Activated CD8-positive, alpha-beta T cell treated with anti-CD3 and anti-CD28 coated beads, Interleukin-2, amount 10 ng/mL, durations not matched to agents 7 days and 5 days (primary cell): ENCODE results near the gene ASPHD1. TPM values are rescaled to one million over a fixed set of nuclear protein-coding genes. Genes with fewer than 3 reads are reported as not detected.

Experiments used
- ATAC-seq: fragments of 150-1000 bp; cut with Tn5 transposase; one replicate; pipeline ENCODE4 v1.10.0; 2021; ENCODE audit warnings: moderate library complexity
- CTCF ChIA-PET: fragments of 350-600 bp; sonication (Branson Sonifier 250); formaldehyde crosslinking; loops from one replicate; lab custom pipeline; 2021; ENCODE audit warnings: antibody characterized with exemption; lab: Charles Lee
- POLR2A ChIA-PET: fragments of 350-600 bp; sonication (Branson Sonifier 250); formaldehyde crosslinking; loops from one replicate; lab custom pipeline; 2021; ENCODE audit warnings: antibody characterized with exemption; lab: Charles Lee
- DNase-seq: peaks from one replicate; pipeline ENCODE4 v3.0.0-alpha.2; 2020
- H3K27ac Mint-ChIP-seq: one replicate; pipeline ENCODE4 v1.8.0; 2021; ENCODE audit warnings: mild to moderate bottlenecking, mixed read lengths
- H3K27me3 Mint-ChIP-seq: one replicate; pipeline ENCODE4 v1.8.0; 2021; ENCODE audit warnings: low read depth, mixed read lengths
- H3K36me3 Mint-ChIP-seq: one replicate; pipeline ENCODE4 v1.8.0; 2021; ENCODE audit warnings: low read depth, mixed read lengths
- H3K4me1 Mint-ChIP-seq: one replicate; pipeline ENCODE4 v1.8.0; 2021; ENCODE audit warnings: low read depth, mixed read lengths
- H3K4me3 Mint-ChIP-seq: one replicate; pipeline ENCODE4 v1.8.0; 2021; ENCODE audit warnings: mild to moderate bottlenecking, mixed read lengths
- H3K9me3 Mint-ChIP-seq: one replicate; pipeline ENCODE4 v1.8.0; 2022; ENCODE audit warnings: mixed read lengths; ENCODE audit not compliant: insufficient read depth
- total RNA-seq, 2 experiments: library from RNA; stranded (reverse); gene quantifications; one replicate each; pipeline ENCODE4 v1.2.3, GENCODE V29; 2021

ASPHD1 gene
- total RNA-seq, 2 experiments from 2014 or later = 0.24 TPM; not detected in 1

DNA sequence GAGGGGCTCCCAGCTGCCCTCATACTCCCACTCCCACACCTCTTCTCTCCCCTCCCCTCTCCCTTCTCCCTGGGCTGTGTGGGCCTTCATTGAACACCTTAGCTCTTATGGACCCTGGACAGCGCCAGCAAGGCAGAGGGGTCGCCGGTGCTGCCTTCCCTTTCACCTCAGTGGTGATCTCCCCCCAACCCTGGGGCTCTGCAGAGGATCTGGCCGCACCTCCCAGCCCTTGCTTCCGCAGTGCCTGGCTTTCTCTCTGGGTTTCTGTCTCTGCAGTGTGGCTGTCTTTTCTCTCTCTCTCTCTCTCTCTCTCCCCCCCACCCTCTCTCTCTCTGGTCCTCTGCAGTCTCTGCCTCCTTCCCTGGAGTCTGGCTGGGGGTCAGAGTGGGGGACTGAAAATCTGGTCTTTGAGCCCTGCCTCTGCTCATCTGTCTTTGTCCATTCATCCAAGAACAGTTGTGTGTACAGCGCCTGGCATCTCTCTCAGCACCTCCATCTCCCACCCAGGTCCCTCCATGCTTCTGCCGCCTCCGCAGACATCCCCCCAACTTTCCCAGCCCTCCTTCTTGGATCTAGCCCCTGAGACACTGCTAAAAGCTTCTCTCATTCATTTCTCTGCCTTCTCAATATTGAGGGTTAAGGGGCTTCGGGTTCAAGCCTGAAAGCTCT is 2.0 kb upstream of the ASPHD1 start:
- ATAC-seq = no peak
- H3K36me3 Mint-ChIP-seq = no peaks in the 10 kb centered on the region
- peaks cover 8% of the 10 kb centered on the region for H3K4me1 Mint-ChIP-seq
- DNase-seq = no peak
- H3K9me3 Mint-ChIP-seq = no peaks in the 10 kb centered on the region
- ChIA-PET CTCF (no interaction called here), POLR2A (interaction anchor here (0.6 kb wide), 2 partner anchors 42 to 64 kb away, joined by 3 read pairs; partner anchors contain the start of gene TMEM219)
- peak overlapping the region; percentile 10 for H3K4me3 Mint-ChIP-seq
- H3K27me3 Mint-ChIP-seq = peaks cover 22% of the 10 kb centered on the region
- no peak overlapping the region for H3K27ac Mint-ChIP-seq

DNA sequence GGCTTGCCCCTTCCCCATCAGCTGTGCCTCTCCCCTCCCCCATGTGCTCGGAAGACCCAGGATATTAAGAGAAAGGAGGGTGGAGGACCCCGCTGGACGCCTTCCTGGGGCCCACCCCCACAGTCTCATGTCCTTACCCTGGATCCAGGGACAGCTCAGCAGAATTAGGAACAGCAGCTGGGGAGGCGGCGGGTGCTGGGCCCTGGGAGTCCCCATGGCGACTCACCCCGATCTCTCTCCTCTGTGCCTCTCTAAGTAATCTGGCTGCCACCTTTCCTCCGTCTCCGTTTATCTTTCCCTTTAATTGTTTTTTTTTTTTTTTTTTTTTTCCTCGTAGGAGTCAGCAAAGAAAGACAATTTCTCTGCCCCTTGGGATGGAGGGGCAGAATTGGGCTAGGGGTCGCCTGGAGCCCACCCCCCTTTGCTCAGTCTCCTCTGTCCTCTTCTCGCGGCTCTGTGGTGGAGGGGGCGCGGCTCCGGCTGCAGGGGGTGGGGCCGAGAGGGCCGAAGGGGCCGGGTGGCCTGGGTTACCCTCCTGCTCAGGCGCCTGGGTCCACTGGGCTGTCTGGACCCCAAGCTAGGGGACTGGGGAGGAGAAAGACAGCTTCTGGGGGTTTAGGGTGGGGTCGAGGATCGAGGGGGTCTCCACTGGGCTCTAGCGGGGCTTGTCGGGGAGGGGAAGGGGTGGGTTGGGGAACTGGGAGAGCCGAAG is 1.3 kb upstream of the ASPHD1 start:
- no peaks in the 10 kb centered on the region for H3K9me3 Mint-ChIP-seq
- DNase-seq (no peak), ATAC-seq (no peak)
- H3K27ac Mint-ChIP-seq = no peak overlapping the region
- H3K4me1 Mint-ChIP-seq = peaks cover 12% of the 10 kb centered on the region
- ChIA-PET CTCF (interaction anchor here (1.4 to 3.1 kb wide), 2 partner anchors 10 to 198 kb away, joined by 3 to 10 read pairs; no protein-coding TSS in a partner anchor), POLR2A (interaction anchor here (0.6 kb wide), 2 partner anchors 43 to 63 kb away, joined by 3 read pairs; partner anchors contain the start of gene TMEM219)
- H3K36me3 Mint-ChIP-seq = no peaks in the 10 kb centered on the region
- H3K27me3 Mint-ChIP-seq = peaks cover 24% of the 10 kb centered on the region
- H3K4me3 Mint-ChIP-seq = no peak overlapping the region

DNA sequence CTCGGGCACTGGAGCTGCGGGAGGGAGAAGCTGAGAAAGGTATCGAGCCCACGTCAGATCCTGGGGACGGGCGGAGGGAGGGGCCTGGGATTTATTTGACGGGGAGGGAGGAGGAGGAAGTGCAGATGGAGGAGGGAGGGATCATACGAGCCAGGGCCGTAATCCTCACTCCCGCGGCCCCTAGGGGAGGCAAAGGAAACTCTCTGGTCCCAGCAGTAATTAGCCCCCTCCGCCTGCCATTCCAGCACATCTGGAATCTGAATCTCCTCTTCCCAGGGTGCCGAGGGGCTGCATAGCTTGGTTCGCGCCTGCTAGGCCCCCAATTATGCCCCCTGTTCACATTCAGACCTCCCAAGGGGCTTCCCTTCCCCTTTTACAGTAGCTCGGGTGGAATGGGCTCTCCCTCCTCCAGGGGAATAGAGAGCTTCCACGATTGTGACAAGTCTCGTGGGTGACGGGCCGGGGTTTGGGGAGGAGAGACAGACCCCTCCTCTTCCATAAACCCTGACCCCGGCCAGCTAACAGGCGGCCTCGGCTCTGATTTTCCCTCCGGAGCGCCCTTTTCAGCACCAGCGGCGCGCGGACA is 679 bp upstream of the ASPHD1 start, which contains the start of gene SEZ6L2:
Gene SEZ6L2 (minus strand): TSS at position 35 of the 586 bp plus-strand sequence. CDS start 531 bp downstream, outside the sequence.
- ChIA-PET CTCF (interaction anchor here (0.7 to 3.1 kb wide), 4 partner anchors 10 to 199 kb away, joined by 3 to 10 read pairs (median 4); partner anchors contain the start of gene TAOK2), POLR2A (interaction anchor here (1.0 kb wide), 1 partner anchor 26 kb away, joined by 7 read pairs; the partner anchor contains the start of gene KCTD13)
- no peak within 1 kb of the TSS for H3K27ac Mint-ChIP-seq
- peak within 1 kb of the TSS; percentile 67 for H3K4me3 Mint-ChIP-seq
- H3K9me3 Mint-ChIP-seq = no peaks in the 10 kb centered on the region
- no peak for ATAC-seq
- no peaks in the 10 kb centered on the region for H3K36me3 Mint-ChIP-seq
- H3K4me1 Mint-ChIP-seq = peaks cover 12% of the 10 kb centered on the region
- DNase-seq = peak; percentile 79
- H3K27me3 Mint-ChIP-seq = peaks cover 24% of the 10 kb centered on the region

DNA sequence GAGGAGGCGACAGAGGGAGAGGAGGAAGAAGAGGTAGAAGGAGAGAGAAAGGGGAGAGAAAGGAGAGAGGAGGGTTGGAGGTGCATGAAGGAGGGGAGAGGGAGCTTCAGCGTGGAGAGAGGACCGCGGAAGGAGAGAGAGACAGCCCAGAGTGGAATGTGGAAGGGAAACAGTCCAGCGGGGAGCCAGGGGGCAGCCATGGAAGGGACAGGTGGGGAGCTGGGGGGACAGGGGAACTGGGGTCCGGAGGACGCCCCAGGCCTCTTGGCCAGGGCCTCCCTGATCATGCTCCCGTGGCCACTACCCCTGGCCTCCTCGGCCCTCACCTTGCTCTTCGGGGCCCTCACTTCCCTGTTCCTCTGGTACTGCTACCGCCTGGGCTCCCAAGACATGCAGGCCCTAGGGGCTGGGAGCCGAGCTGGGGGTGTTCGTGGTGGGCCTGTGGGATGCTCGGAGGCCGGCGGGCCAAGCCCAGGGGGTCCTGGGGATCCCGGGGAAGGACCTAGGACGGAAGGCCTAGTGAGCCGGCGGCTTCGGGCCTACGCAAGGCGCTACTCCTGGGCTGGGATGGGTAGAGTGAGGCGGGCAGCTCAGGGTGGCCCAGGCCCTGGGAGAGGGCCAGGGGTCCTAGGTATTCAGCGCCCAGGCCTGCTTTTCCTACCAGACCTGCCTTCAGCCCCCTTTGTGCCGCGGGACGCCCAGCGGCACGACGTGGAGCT is 759 bp downstream of the ASPHD1 start:
- Mint-ChIP-seq H3K36me3 (no peaks in the 10 kb centered on the region), H3K27ac (no peak overlapping the region), H3K9me3 (no peaks in the 10 kb centered on the region), H3K4me3 (peak overlapping the region; percentile 67), H3K4me1 (peaks cover 12% of the 10 kb centered on the region), H3K27me3 (peaks cover 24% of the 10 kb centered on the region)
- no peak for DNase-seq
- ChIA-PET CTCF (interaction anchor here (3.1 kb wide), 1 partner anchor 200 kb away, joined by 10 read pairs; no protein-coding TSS in a partner anchor), POLR2A (no interaction called here)
- no peak for ATAC-seq

DNA sequence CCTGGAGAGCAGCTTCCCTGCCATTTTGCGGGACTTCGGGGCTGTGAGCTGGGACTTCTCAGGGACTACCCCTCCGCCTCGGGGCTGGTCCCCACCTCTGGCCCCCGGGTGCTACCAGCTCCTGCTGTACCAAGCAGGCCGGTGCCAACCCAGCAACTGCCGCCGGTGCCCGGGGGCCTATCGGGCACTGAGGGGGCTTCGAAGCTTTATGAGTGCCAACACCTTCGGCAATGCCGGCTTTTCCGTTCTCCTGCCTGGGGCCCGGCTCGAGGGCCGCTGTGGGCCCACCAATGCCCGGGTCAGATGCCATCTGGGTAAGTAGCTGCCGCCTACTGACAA is 1.3 kb downstream of the ASPHD1 start:
- DNase-seq = no peak
- ChIA-PET POLR2A (no interaction called here), CTCF (interaction anchor here (1.2 to 3.1 kb wide), 2 partner anchors 25 to 201 kb away, joined by 4 to 10 read pairs; partner anchors contain the start of gene KCTD13)
- H3K27me3 Mint-ChIP-seq = peaks cover 24% of the 10 kb centered on the region
- no peak overlapping the region for H3K27ac Mint-ChIP-seq
- ATAC-seq = no peak
- H3K36me3 Mint-ChIP-seq = no peaks in the 10 kb centered on the region
- peaks cover 12% of the 10 kb centered on the region for H3K4me1 Mint-ChIP-seq
- peak overlapping the region; percentile 12 for H3K4me3 Mint-ChIP-seq
- H3K9me3 Mint-ChIP-seq = no peaks in the 10 kb centered on the region

DNA sequence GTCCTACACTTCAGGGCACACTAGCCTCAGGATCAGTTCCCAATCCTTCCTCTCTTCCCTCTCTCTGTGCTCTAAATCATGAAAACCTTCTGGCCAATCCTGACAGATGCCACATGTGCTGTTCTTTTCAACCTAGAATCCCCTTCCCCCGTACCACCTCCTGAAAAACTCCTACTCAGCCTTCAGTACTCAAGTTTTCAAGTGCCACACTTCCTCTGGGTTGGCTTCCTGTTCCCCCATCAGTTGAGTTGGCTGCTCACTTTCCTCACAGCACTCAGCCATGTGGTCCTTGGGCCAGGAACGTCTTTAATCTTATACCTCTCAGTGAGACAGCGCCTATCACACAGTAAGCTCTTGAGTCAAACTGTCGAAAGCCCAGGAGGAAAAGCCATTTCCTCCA is 3.3 kb downstream of the ASPHD1 start:
- Mint-ChIP-seq H3K27me3 (peaks cover 10% of the 10 kb centered on the region), H3K27ac (no peak overlapping the region), H3K4me3 (no peak overlapping the region), H3K4me1 (peaks cover 12% of the 10 kb centered on the region), H3K9me3 (no peaks in the 10 kb centered on the region), H3K36me3 (peaks cover 2% of the 10 kb centered on the region)
- POLR2A ChIA-PET = no interaction called here
- CTCF ChIA-PET = no interaction called here
- DNase-seq (no peak), ATAC-seq (no peak)

DNA sequence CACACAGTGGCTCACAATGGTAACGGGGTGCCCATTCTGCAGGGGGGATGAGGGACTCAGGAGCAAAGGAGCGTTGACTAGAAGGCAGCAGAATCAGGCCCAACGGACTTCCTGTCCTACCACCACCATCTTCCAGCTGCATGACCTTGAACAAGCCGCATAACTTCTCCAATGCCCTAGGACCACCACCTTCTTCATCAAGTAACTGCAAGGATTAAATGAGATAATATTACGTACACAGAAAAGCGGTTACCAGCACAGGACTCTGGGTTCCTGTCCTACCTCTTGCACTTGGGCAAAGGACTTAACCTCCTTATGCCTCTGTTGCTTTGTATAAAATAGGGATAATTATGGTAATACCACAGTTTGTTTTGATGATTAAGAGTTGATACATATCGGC is 4.7 kb downstream of the ASPHD1 start:
- ChIA-PET POLR2A (no interaction called here), CTCF (no interaction called here)
- no peaks in the 10 kb centered on the region for H3K9me3 Mint-ChIP-seq
- no peak overlapping the region for H3K27ac Mint-ChIP-seq
- no peak for DNase-seq
- H3K4me3 Mint-ChIP-seq = no peak overlapping the region
- peaks cover 5% of the 10 kb centered on the region for H3K36me3 Mint-ChIP-seq
- no peak for ATAC-seq
- peaks cover 9% of the 10 kb centered on the region for H3K4me1 Mint-ChIP-seq
- H3K27me3 Mint-ChIP-seq = peaks cover 8% of the 10 kb centered on the region

DNA sequence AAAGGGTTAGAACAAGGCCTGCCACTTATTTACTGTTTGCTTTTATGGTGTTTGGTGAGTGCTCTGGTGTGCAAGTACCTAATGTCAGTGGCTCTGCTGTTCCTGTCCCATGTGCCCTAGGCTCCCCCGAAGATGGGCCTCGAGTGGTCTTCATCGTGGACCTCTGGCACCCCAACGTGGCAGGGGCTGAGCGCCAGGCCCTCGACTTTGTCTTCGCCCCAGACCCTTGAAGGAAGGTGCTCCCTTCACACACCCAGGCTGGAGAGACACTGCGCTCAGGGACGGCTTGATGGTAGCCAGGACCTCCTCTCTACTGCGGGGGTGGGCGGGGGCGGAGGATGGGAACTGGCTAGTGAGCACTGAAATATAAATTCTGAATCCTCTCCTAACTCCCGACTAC is 5.4 kb downstream of the ASPHD1 start:
- ATAC-seq = no peak
- ChIA-PET POLR2A (no interaction called here), CTCF (no interaction called here)
- no peak overlapping the region for H3K4me3 Mint-ChIP-seq
- H3K4me1 Mint-ChIP-seq = peaks cover 6% of the 10 kb centered on the region
- DNase-seq = no peak
- H3K27ac Mint-ChIP-seq = no peak overlapping the region
- peaks cover 5% of the 10 kb centered on the region for H3K36me3 Mint-ChIP-seq
- H3K27me3 Mint-ChIP-seq = peaks cover 4% of the 10 kb centered on the region
- no peaks in the 10 kb centered on the region for H3K9me3 Mint-ChIP-seq

DNA sequence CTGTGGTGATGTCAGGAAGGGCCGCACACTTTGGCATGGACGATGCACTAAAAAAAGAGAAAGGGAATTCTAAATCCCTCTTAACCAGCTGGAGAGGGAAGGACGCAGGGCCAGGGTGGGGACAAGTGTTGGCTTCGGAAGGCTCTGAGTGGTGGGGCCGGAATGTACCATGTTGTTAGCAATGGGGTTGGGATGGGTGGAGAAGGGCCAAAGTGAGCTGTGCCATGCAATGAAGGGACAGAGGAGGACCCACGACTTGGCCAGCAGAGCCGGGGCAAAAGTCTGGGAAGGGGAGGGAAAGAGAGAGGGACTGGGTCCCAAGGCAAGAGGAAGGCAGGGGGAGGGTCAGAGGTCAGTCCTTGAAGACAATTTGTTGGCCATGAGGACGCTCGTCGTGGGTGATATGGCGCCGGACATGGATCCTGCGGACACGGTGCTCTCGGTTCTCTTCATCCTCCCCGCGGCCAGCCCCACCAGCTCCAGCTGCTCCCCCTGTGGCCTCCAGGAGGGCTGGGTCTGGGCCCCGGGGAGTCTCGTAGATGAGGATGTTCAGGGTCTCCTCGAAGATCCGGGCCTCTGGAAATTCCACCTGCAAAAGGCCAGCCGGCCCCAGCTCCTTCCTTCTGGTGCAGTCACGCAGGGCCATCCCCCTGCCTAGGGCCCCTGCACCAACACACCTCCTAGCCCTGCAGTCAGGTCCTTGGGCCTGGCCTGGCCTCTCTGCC is 6.4 kb downstream of the ASPHD1 start:
- no peak overlapping the region for H3K4me3 Mint-ChIP-seq
- H3K36me3 Mint-ChIP-seq = peaks cover 5% of the 10 kb centered on the region
- ATAC-seq (no peak), DNase-seq (no peak)
- peaks cover 2% of the 10 kb centered on the region for H3K27me3 Mint-ChIP-seq
- H3K4me1 Mint-ChIP-seq = peaks cover 4% of the 10 kb centered on the region
- CTCF ChIA-PET = no interaction called here
- POLR2A ChIA-PET = interaction anchor here (0.6 to 1.1 kb wide), 2 partner anchors 18 to 1201 kb away, joined by 3 read pairs; no protein-coding TSS in a partner anchor
- no peaks in the 10 kb centered on the region for H3K9me3 Mint-ChIP-seq
- no peak overlapping the region for H3K27ac Mint-ChIP-seq

DNA sequence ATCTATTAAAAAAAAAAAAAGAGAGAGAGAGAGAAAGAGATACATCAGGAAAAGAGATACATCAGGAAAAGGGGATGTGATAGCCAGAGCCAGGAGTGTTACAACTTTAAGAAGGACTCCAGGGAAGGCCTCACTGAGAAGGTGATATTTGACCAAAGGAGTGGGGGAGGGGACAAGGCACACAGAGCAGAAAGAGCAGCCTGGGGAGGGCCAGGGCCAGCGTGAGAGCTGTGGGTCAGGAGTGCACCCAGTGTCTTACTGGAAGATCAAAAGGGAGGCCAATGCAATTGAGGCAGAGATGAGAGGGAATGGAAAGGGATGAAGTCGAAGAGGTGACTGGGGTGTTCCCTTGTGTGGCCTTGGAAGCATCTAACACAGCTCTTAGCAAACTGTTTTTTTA is 7.7 kb downstream of the ASPHD1 start:
- DNase-seq (no peak), ATAC-seq (no peak)
- Mint-ChIP-seq H3K4me1 (peaks cover 4% of the 10 kb centered on the region), H3K27me3 (peaks cover 2% of the 10 kb centered on the region), H3K36me3 (peaks cover 5% of the 10 kb centered on the region), H3K27ac (no peak overlapping the region), H3K4me3 (no peak overlapping the region), H3K9me3 (no peaks in the 10 kb centered on the region)
- CTCF ChIA-PET = no interaction called here
- POLR2A ChIA-PET = no interaction called here
